GM21825 (cell line): ENCODE measurements around the gene ARHGEF33.
A peak's percentile ranks its signal among the peaks of the same experiment; 100 is the strongest.

Source experiments
- ATAC-seq: cut with Tn5 transposase; IDR thresholded peaks from one replicate; pipeline ENCODE4 v1.9.1; 2021; ENCODE audit warnings: mild to moderate bottlenecking, moderate library complexity; ENCODE audit not compliant: unreplicated experiment

Gene ARHGEF33

DNA sequence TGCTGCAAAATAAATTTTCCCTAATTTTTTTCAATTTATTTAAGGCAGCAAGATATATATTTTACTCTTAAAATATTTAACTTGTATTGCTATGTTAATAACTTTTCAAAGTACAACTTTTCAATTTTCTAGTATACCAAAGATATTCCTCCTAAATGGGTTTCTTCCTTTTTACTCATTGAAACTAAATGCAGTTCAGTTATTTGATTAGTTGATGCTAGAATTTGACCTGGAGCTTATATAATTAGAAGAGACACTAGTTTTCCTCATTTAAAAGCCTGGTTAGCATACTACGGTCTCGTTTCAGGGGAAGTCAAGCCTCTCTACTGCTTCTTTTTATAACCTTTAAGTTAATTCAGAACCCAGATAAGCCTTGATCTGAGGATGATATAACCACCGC lies at the start of gene ARHGEF33:
ARHGEF33 (plus strand) TSS at position 301 of the 400 bp plus-strand sequence. CDS start 29,573 bp downstream, outside the sequence.
- ATAC-seq, result no peak

DNA sequence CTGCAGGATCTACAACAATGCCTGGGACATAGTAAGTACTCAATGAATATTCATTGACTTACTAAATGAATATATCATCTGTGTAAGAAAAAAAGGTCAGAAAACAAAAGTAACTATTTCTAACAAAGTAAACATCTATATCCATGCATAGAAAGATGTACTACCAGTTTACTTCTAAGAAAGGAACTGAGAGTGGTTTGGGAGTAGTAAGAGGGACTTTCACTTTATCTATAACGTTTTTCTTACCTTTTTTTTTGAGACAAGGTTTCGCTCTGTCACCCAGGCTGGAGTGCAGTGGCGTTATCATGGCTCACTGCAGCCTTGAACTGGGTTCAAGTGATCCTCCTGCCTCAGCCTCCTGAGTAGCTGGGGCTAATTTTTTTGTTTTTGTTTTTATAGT lies 39.6 kb upstream of the ARHGEF33 start:
- ATAC-seq, result peak; percentile 92

- no peak for ATAC-seq
Observed at GRCh38 chr2:38856165-38856564, 33.5 kb upstream of the ARHGEF33 start.

DNA sequence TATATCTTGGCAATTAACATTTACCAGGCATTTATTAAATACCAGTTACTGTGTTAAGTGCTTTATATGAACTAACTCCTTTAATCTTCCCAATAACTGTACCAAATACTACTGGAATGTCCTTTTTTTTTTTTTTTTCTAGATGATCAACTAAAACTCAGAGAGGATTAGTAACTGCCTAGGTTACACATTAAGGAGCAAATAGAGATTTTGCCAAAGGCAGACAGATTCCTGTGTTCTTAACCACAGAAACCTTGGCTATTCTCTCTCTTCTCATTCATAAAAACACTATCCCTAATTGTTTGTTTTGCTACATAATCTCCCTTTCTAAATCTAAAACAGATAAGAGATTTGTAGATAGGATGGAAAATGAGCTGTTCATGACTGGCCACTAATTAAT lies 27.2 kb upstream of the ARHGEF33 start:
- ATAC-seq, result no peak

DNA sequence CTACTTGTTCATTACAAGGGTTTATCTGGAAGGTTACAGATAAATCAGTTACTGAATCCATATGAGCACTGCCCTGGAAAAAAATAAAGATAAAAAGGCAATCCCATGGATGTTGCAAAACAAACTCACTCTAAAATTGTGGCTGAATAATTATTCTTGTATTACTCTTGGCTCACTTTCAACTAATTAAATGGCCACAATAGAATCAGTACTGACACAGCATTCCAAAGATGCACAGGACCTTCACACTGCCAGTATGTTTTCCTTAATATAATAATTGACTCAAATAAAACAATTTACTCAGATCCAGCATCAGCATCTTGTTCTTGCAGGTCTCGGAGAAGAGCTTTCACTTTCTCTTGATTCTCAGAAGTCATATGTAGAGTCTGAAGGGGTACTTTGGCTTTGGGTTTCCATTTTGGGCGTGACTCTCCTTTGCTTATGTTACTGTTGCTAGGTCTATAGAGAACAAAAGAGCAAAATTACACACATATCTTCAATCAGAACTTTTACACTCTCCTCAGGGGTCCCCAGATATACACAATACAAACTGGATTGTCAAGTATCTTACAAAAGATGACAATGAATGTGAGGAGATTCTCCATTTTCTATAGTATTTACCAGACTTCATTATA lies 26.5 kb upstream of the ARHGEF33 start:
- ATAC-seq, result no peak

- ATAC-seq, result no peak
Observed at GRCh38 chr2:38866773-38867443, 22.8 kb upstream of the ARHGEF33 start.

GRCh38 chr2:38871432-38871831 lies 18.2 kb upstream of the ARHGEF33 start:
- ATAC-seq, result no peak

DNA sequence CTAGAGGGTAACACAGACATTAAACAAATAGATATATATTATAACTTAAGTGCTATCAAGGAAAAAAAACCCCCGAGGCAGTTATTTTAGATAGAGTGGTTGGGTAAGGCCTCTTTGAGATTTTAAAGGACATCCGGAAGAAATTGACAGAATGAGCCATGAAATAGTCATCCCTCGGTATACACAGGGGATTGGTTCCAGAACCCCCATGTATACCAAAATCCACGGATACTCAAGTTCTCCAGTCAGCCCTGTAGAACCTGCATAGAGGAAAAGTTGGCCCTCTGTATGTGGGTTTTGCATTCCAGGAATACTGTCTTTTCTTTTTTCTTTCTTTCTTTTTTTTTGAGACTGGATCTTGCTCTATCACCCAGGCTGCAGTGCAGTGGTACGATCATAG lies 15.9 kb upstream of the ARHGEF33 start:
- no peak for ATAC-seq

DNA sequence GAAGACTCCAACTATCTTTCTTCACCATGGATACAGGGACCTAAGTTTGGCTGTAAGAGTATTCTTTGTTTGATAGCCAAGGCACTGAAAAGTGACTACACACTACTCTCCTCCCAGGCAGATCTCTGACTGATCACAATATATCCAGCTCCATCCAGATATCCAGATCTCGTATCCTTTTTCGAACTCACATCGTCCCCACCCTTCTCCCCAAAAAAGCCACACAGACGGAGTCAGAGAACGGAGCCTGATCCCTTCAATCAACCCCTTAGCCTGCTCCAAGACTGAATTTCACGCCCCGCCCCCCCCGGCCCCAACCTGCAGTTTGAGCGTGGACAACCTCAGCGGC lies 14.5 kb upstream of the ARHGEF33 start:
- no peak for ATAC-seq

DNA sequence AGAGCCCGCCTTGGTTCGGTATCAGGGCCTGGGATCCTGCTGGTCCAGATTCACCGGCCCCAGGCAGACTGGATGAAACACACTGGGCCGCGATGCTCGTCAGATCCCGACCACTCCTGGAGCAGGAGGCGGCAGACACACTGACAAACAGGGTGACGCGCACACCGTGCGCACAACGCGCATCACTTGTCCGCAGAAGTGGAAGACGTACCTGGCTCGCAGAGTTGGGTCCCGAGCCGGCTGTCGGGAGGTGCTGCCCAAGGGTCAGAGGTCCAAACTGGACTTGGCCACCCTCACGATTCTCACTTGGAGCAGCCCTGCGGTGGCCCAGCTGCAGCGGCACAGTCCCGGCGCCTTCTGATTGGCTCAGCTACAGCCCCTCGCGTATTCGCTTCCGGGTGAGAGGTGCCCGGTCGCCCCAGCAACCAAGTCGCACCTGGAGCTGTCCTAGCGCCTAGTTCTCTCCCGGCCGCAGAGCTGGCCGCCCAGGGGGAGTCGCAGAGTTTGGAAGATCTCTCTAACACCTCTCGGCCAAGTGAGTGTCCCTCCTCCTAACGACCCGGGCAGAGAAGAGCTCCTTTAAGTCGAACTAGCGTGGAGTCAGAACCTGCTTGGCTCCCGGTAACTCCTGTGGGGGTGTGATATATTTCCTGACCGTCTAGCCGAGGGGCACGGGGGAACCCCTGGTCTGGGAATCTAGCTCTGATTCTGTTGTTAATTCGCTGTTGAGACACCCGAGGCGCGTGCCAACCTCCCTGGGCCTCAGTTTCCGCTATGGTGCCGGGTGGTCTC lies 13.9 kb upstream of the ARHGEF33 start, which contains the start of the genes DHX57 and MORN2:
DHX57 (minus strand) TSS at position 359 of the 792 bp plus-strand sequence. CDS start 7,529 bp downstream, outside the sequence.
MORN2 (plus strand) TSS at position 401 of the 792 bp plus-strand sequence.
- ATAC-seq, result peak; percentile 100

DNA sequence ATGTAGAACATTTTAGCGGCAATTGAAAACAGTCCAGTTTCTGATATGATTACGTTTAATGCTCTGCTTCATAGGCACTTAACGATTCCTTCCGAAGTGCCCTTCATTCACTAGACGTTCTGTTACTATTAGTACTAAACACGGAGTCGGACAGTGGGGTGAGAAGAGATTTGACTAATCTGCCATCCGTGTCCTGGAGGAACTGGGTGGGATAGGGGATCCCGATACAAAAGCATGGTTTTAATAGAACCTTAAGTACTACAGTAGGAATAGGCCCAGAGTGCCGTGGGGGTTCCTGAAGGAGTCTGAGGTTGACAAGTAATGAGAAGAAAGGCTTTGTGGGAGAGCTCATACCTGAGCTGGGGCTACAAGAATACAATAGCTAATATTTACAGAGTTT lies 13.3 kb upstream of the ARHGEF33 start:
- no peak for ATAC-seq

DNA sequence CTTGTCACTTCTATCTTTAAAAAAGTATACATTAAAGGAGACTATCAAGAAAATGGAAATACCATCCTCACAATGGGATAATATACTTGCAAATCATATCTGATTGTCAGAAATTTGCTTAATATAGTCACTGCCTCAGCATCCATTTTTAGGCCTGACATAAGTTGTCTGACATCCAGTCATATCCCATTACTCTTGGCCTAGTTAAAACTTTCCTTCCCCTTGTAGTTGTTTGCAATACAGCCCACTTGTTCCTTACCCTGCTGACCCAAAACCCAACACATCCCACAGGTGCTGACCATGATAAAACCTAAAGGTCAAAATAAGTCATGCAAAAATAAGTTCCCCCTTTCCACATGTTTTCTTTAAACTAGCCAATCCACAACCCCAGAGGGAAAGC lies 3.6 kb upstream of the ARHGEF33 start:
- no peak for ATAC-seq

- ATAC-seq, result no peak
Observed at GRCh38 chr2:38887347-38887746, 2.3 kb upstream of the ARHGEF33 start.

- no peak for ATAC-seq
Observed at GRCh38 chr2:38887902-38888554, 1.6 kb upstream of the ARHGEF33 start.

- ATAC-seq, result no peak
Observed at GRCh38 chr2:38889045-38889444, 630 bp upstream of the ARHGEF33 start.

DNA sequence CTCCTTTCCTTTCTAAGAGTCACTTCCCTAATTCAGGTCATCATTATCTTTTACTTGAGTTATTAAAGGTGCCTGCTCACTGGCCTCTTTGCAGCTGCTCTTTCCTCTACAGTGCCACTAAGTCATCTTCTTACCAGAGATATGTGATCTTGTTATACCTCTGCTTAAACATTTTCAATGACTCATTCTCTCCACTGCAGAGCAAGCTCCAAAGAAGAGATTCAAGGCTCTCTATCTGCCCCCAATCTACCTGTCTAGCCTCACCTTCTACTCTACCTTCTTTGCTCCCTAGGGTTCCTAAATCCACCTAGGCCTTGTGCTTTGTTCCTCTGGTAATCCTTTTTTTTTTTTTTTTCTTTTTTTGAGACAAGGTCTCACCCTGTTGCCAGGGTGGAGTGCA lies 3.1 kb downstream of the ARHGEF33 start:
- ATAC-seq, result no peak

DNA sequence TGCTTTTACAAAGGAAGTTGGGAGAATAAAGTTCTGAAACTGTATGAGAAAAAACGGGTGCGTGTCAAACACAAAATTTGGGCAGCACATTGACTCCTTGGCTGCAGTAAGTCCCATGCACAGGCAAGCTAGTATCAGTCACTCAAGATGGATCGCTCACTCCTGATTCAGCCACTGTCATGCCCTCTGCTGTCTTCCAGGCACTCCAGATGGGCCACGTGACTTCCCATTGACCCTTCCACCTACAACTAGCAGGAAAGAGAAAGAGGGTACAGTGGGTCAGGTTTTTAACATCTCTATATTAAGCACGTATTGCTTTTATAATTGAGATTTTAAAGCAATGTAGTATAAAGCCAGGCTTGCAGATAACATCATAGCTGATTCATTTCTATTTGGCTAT lies 8.6 kb downstream of the ARHGEF33 start:
- ATAC-seq, result no peak

DNA sequence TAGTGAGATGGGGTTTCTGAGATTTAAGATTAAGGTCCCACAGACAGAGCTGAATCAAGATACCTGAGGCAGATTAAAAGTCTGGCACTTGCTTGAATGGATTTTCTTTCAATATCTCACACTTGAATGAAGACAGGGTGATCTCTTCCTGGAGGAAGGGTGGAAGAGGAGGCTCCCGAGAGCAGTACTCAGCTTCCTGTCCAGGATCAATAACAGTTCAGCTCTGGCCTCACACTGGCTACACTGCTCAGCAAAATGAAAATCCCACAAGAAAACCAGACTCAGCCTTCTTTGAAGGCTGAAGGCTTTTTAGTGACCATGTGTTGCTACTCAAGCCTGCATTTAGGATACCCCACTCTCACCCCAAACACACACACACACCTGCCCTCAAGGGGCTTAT lies 11.1 kb downstream of the ARHGEF33 start:
- ATAC-seq, result no peak

DNA sequence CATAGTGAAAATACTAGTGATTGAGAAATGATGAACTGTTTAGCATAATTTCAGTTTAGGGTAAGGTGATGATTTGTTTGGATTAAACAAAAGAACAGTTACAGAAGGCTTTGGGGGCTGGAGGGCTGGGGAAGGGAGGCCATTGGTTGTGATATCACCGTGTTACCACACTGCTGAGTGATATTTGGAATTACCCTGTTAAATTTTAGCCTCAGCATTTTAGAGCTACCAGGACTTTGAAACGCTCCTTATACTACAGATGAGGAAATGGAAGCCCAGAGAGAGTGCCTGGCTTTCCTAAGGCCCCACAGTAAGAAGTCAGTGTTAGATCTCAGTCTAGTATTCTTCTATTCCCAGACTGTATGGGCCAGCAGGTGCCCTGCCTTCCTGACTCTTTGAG lies 15.6 kb downstream of the ARHGEF33 start:
- no peak for ATAC-seq

- no peak for ATAC-seq
Observed at GRCh38 chr2:38907242-38907641, 17.6 kb downstream of the ARHGEF33 start.
